Mesenchymal stem cell (in vitro differentiated cells and primary cell): ENCODE results near the gene RABL2B.
A peak's percentile ranks its signal among the peaks of the same experiment; 100 is the strongest.

Experiments used
- DNase-seq: peaks from one replicate; pipeline ENCODE4 v3.0.0-alpha.2; 2013
- H2AFZ ChIP-seq: one replicate; pipeline ENCODE4 v1.6.1; 2013; ENCODE audit warnings: low read depth, mild to moderate bottlenecking, control low read depth, inconsistent platforms, low read length, moderate library complexity
- H2AK5ac ChIP-seq: 2 replicates; pipeline ENCODE4 v1.6.1; 2013; ENCODE audit warnings: low read length, moderate library complexity, mild to moderate bottlenecking, inconsistent platforms; ENCODE audit not compliant: severe bottlenecking
- H2BK120ac ChIP-seq: one replicate; pipeline ENCODE4 v1.6.1; 2013; ENCODE audit warnings: low read depth, mild to moderate bottlenecking, inconsistent platforms, low read length, moderate library complexity
- H2BK12ac ChIP-seq, 2 experiments: one replicate each; pipeline ENCODE4 v1.6.1; 2013; ENCODE audit warnings: inconsistent platforms in 2 of 2, low read length in 2 of 2, mild to moderate bottlenecking in 2 of 2, moderate library complexity in 2 of 2, control low read depth in 1 of 2
- H2BK15ac ChIP-seq: one replicate; pipeline ENCODE4 v1.6.1; 2013; ENCODE audit warnings: mild to moderate bottlenecking, low read depth, inconsistent platforms; ENCODE audit not compliant: poor library complexity, severe bottlenecking
- H2BK5ac ChIP-seq: 2 replicates; pipeline ENCODE4 v1.6.1; 2013; ENCODE audit warnings: low read depth, mild to moderate bottlenecking, low read length, control low read depth, inconsistent platforms; ENCODE audit not compliant: poor library complexity, severe bottlenecking
- H3K14ac ChIP-seq, 2 experiments: one replicate each; pipeline ENCODE4 v1.6.1; 2013; ENCODE audit warnings: inconsistent platforms in 2 of 2, low read length in 2 of 2, control low read depth in 1 of 2, mild to moderate bottlenecking in 1 of 2, moderate library complexity in 1 of 2
- H3K18ac ChIP-seq, 2 experiments: one replicate each; pipeline ENCODE4 v1.6.1; 2013; ENCODE audit warnings: inconsistent platforms in 2 of 2, low read length in 2 of 2, control low read depth in 1 of 2, low read depth in 1 of 2, mild to moderate bottlenecking in 1 of 2
- H3K23ac ChIP-seq, 2 experiments: one replicate each; pipeline ENCODE4 v1.6.1; 2013; ENCODE audit warnings: inconsistent platforms in 2 of 2, low read length in 2 of 2, mild to moderate bottlenecking in 2 of 2, moderate library complexity in 2 of 2, control low read depth in 1 of 2
- H3K27ac ChIP-seq: 2 replicates; pipeline ENCODE4 v1.5.1; 2013; ENCODE audit warnings: mild to moderate bottlenecking, moderate library complexity, low read length, control low read depth, inconsistent platforms; ENCODE audit not compliant: poor library complexity, severe bottlenecking
- H3K27me3 ChIP-seq, 2 experiments: 2 replicates each; pipeline versions ENCODE4 v1.6.1 to v1.7.0; 2013; ENCODE audit warnings: low read length in 2 of 2, mild to moderate bottlenecking in 2 of 2, moderate library complexity in 2 of 2, control low read depth in 1 of 2, inconsistent platforms in 1 of 2; ENCODE audit not compliant: control insufficient read depth in 1 of 2, insufficient read depth in 1 of 2
- H3K36me3 ChIP-seq, 2 experiments: 2 replicates each; pipeline versions ENCODE4 v1.6.1 to v1.7.0; 2013; ENCODE audit warnings: low read length in 2 of 2, control low read depth in 1 of 2, inconsistent platforms in 1 of 2, low read depth in 1 of 2, mild to moderate bottlenecking in 1 of 2; ENCODE audit not compliant: insufficient read depth in 2 of 2, control insufficient read depth in 1 of 2
- H3K4ac ChIP-seq, 2 experiments: one replicate each; pipeline ENCODE4 v1.6.1; 2013; ENCODE audit warnings: inconsistent platforms in 2 of 2, low read length in 2 of 2, mild to moderate bottlenecking in 2 of 2, moderate library complexity in 2 of 2, control low read depth in 1 of 2, low read depth in 1 of 2
- H3K4me1 ChIP-seq: 2 replicates; pipeline ENCODE4 v1.6.1; 2013; ENCODE audit warnings: low read depth, low read length, control low read depth; ENCODE audit not compliant: control insufficient read depth, insufficient read depth
- H3K4me2 ChIP-seq: 2 replicates; pipeline ENCODE4 v1.6.1; 2013; ENCODE audit warnings: low read length, mild to moderate bottlenecking, inconsistent platforms; ENCODE audit not compliant: poor library complexity, severe bottlenecking
- H3K4me3 ChIP-seq, 2 experiments: 2 replicates each; pipeline versions ENCODE4 v1.5.1 to v1.7.0; 2013; ENCODE audit warnings: low read length in 2 of 2, mild to moderate bottlenecking in 2 of 2, control low read depth in 1 of 2, low read depth in 1 of 2; ENCODE audit not compliant: insufficient read depth in 1 of 2
- H3K79me1 ChIP-seq: replicated peaks from 2 replicates; pipeline ENCODE4 v1.6.1; 2013; ENCODE audit warnings: mild to moderate bottlenecking, control low read depth, low read length, inconsistent platforms; ENCODE audit not compliant: poor library complexity, severe bottlenecking
- H3K9ac ChIP-seq: 2 replicates; pipeline ENCODE4 v1.7.0; 2013; ENCODE audit warnings: mild to moderate bottlenecking, low read length, moderate library complexity
- H3K9me3 ChIP-seq: 2 replicates; pipeline ENCODE4 v1.7.0; 2013; ENCODE audit warnings: mild to moderate bottlenecking, low read length; ENCODE audit not compliant: control insufficient read depth
- H4K8ac ChIP-seq: one replicate; pipeline ENCODE4 v1.6.1; 2013; ENCODE audit warnings: inconsistent platforms, mild to moderate bottlenecking, low read length, moderate library complexity
- H4K91ac ChIP-seq: one replicate; pipeline ENCODE4 v1.6.1; 2013; ENCODE audit warnings: mild to moderate bottlenecking, low read length, inconsistent platforms
- WGBS: methylation state at CpG from one replicate; pipeline ENCODE4 v1.1.7; 2013; ENCODE audit warnings: mixed read lengths; 5-methylcytosine and 5-hydroxymethylcytosine counted together

Gene RABL2B

GRCh38 chr22:50739279-50739691, 44.2 kb downstream of the RABL2B start:
- Histone ChIP-seq H4K8ac (no peak overlapping the region), H3K4me2 (no peak overlapping the region), H3K9me3 (no peaks in the 10 kb centered on the region), H3K18ac (no peak overlapping the region), H3K27me3 (peaks cover 48 to 62% of the 10 kb centered on the region in 2 experiments), H3K4ac (no peak overlapping the region), H3K36me3 (no peaks in the 10 kb centered on the region), H3K9ac (no peak overlapping the region), H4K91ac (no peak overlapping the region), H2AK5ac (no peak overlapping the region), H2BK12ac (no peak overlapping the region), H2BK120ac (no peak overlapping the region), H3K4me3 (no peak overlapping the region), H2AFZ (no peak overlapping the region), H2BK5ac (no peak overlapping the region), H3K79me1 (no peaks in the 10 kb centered on the region), H2BK15ac (no peak overlapping the region), H3K23ac (no peak overlapping the region), H3K4me1 (peaks cover 6% of the 10 kb centered on the region), H3K27ac (no peak overlapping the region), H3K14ac (no peak overlapping the region)
- no peak for DNase-seq
- WGBS, result 82% methylated on average over 17 of the region's 17 CpGs

GRCh38 chr22:50738649-50739227, 44.7 kb downstream of the RABL2B start:
- H3K4me3 ChIP-seq, result no peak overlapping the region
- H3K14ac ChIP-seq, result no peak overlapping the region
- H3K4me1 ChIP-seq, result peaks cover 6% of the 10 kb centered on the region
- H3K36me3 ChIP-seq, result no peaks in the 10 kb centered on the region
- H3K27me3 ChIP-seq, result peaks cover 48 to 66% of the 10 kb centered on the region in 2 experiments
- no peak overlapping the region for H2AK5ac ChIP-seq
- H3K4ac ChIP-seq, result no peak overlapping the region
- H3K27ac ChIP-seq, result no peak overlapping the region
- H4K91ac ChIP-seq, result no peak overlapping the region
- H3K4me2 ChIP-seq, result no peak overlapping the region
- H4K8ac ChIP-seq, result no peak overlapping the region
- no peak overlapping the region for H3K9ac ChIP-seq
- H2BK15ac ChIP-seq, result no peak overlapping the region
- H2AFZ ChIP-seq, result no peak overlapping the region
- no peak overlapping the region for H3K23ac ChIP-seq
- H3K18ac ChIP-seq, result no peak overlapping the region
- no peak overlapping the region for H2BK5ac ChIP-seq
- H2BK120ac ChIP-seq, result no peak overlapping the region
- DNase-seq, result no peak
- H3K9me3 ChIP-seq, result no peaks in the 10 kb centered on the region
- no peak overlapping the region for H2BK12ac ChIP-seq
- WGBS, result 73% methylated on average over 10 of the region's 10 CpGs
- no peaks in the 10 kb centered on the region for H3K79me1 ChIP-seq

GRCh38 chr22:50737728-50738648, 45.4 kb downstream of the RABL2B start, which contains the start of gene ACR:
Gene ACR, plus strand, starts transcription at chr22:50738204. Its CDS starts 32 bp downstream, at chr22:50738236.
- WGBS, result 72% methylated on average over 13 of the region's 13 CpGs
- Histone ChIP-seq H2BK5ac (no peak within 1 kb of the TSS), H3K36me3 (no peaks in the 10 kb centered on the region), H4K91ac (no peak within 1 kb of the TSS), H3K14ac (no peak within 1 kb of the TSS), H2AFZ (no peak within 1 kb of the TSS), H3K79me1 (no peaks in the 10 kb centered on the region), H2BK12ac (no peak within 1 kb of the TSS), H3K9ac (no peak within 1 kb of the TSS), H3K4me2 (no peak within 1 kb of the TSS), H3K4me3 (no peak within 1 kb of the TSS), H2AK5ac (no peak within 1 kb of the TSS), H3K4ac (no peak within 1 kb of the TSS), H3K4me1 (peaks cover 6% of the 10 kb centered on the region), H2BK120ac (no peak within 1 kb of the TSS), H3K27me3 (peaks cover 48 to 62% of the 10 kb centered on the region in 2 experiments), H2BK15ac (no peak within 1 kb of the TSS), H3K18ac (no peak within 1 kb of the TSS), H3K23ac (no peak within 1 kb of the TSS), H4K8ac (no peak within 1 kb of the TSS), H3K9me3 (no peaks in the 10 kb centered on the region), H3K27ac (no peak within 1 kb of the TSS)
- no peak for DNase-seq

GRCh38 chr22:50735739-50736030, 47.8 kb downstream of the RABL2B start:
- 96% methylated on average over 4 of the region's 6 CpGs for WGBS
- DNase-seq, result no peak
- no peak overlapping the region for H2AFZ ChIP-seq
- no peak overlapping the region for H4K8ac ChIP-seq
- H3K4ac ChIP-seq, result no peak overlapping the region
- H2BK12ac ChIP-seq, result no peak overlapping the region
- no peak overlapping the region for H2BK120ac ChIP-seq
- no peak overlapping the region for H3K18ac ChIP-seq
- no peaks in the 10 kb centered on the region for H3K9me3 ChIP-seq
- H2BK5ac ChIP-seq, result no peak overlapping the region
- H2BK15ac ChIP-seq, result no peak overlapping the region
- no peak overlapping the region for H3K4me3 ChIP-seq
- peaks cover 12% of the 10 kb centered on the region for H3K4me1 ChIP-seq
- no peak overlapping the region for H3K4me2 ChIP-seq
- no peak overlapping the region for H3K14ac ChIP-seq
- no peak overlapping the region for H3K9ac ChIP-seq
- H4K91ac ChIP-seq, result peak overlapping the region; percentile 11
- no peak overlapping the region for H3K27ac ChIP-seq
- no peaks in the 10 kb centered on the region for H3K79me1 ChIP-seq
- peaks cover 48 to 67% of the 10 kb centered on the region in 2 experiments for H3K27me3 ChIP-seq
- H2AK5ac ChIP-seq, result no peak overlapping the region
- H3K23ac ChIP-seq, result no peak overlapping the region
- no peaks in the 10 kb centered on the region for H3K36me3 ChIP-seq
